ENCODE results near the gene MARCHF3. TPM values are rescaled to one million over a fixed set of nuclear protein-coding genes. Genes with fewer than 3 reads are reported as not detected.

The MARCHF3 gene
- total RNA-seq, 1 donor from 2014 or later, result 16.5 TPM

DNA sequence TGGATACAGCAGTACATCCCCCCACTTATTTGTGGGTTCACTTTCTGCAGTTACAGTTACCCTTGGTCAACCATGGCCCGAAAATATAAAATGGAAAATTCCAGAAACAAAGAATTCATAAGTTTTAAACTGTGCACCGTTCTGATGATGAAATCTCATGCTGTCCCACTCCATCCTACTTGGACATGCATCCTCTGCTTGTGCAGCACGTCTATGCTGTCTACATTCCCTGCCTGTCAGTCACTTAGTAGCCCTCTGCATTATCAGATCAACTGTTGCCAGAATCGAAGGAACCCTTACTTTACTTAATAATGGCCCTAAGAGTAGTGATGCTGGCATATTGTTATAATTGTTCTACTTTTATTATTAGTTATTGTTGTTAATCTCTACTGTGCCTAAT, 14.6 kb downstream of the MARCHF3 start:
- H2AFZ ChIP-seq (ENCODE audit: low read depth, low read length), result no peak overlapping the region
- TF ChIP-seq EZH2 (IDR thresholded peaks at IDR 0.05; ENCODE audit: insufficient read depth, low read length), result no peak
- no peak for TF ChIP-seq CTCF (IDR thresholded peaks at IDR 0.05; ENCODE audit: insufficient read depth, low read depth, low read length)
- no peaks in the 10 kb centered on the region for H3K27me3 ChIP-seq (ENCODE audit: insufficient read depth, low read length)
- H3K9me3 Mint-ChIP-seq (ENCODE audit: unreplicated experiment), result no peaks in the 10 kb centered on the region
- no peaks in the 10 kb centered on the region for H3K36me3 ChIP-seq (ENCODE audit: insufficient read depth, low read length)
- no peak overlapping the region for H3K4me3 ChIP-seq (ENCODE audit: insufficient read depth, low read depth, low read length)
- H4K20me1 ChIP-seq (ENCODE audit: insufficient read depth, low read length), result no peaks in the 10 kb centered on the region
- H3K27ac ChIP-seq (ENCODE audit: low read depth, low read length), result no peak overlapping the region
- no peaks in the 10 kb centered on the region for H3K79me2 ChIP-seq (ENCODE audit: insufficient read depth, low read length)
- no peak overlapping the region for H3K9ac ChIP-seq (ENCODE audit: low read length)
- no peaks in the 10 kb centered on the region for H3K9me3 ChIP-seq (ENCODE audit: insufficient read depth, low read depth, low read length)
- H3K36me3 Mint-ChIP-seq (ENCODE audit: low read depth, unreplicated experiment), result peaks cover 2% of the 10 kb centered on the region
- H3K4me1 Mint-ChIP-seq (ENCODE audit: low read depth, unreplicated experiment), result peaks cover 25% of the 10 kb centered on the region
- DNase-seq (ENCODE audit: low read depth) (no peak), FAIRE-seq (no peak)
- H3K4me1 ChIP-seq (ENCODE audit: insufficient read depth, low read length), result peaks cover 19% of the 10 kb centered on the region
- no peak overlapping the region for H3K4me2 ChIP-seq (ENCODE audit: low read length)
- H3K27ac Mint-ChIP-seq (ENCODE audit: unreplicated experiment), result no peak overlapping the region
- no peak overlapping the region for H3K4me3 Mint-ChIP-seq (ENCODE audit: unreplicated experiment)
- H3K27me3 Mint-ChIP-seq (ENCODE audit: low read depth, unreplicated experiment), result no peaks in the 10 kb centered on the region

DNA sequence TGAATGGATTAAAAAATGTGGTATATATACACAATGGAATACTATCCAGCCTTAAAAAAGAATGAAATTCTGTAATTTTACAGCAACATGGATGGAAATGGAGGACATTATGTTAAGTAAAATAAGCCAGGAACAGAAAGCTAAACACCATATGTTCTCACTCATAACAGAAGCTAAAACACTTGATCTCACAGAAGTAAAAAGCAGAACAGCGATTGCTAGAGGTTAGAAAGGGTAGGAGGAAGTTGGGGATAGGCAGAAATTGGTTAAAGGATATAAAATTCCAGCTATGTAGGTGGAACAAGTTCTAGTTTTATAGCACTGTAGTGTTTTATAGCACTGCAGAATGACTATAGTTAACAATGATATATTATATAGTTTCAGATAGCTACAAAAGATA, 15.8 kb downstream of the MARCHF3 start:
- H3K4me1 Mint-ChIP-seq (ENCODE audit: low read depth, unreplicated experiment), result peaks cover 27% of the 10 kb centered on the region
- H3K27me3 Mint-ChIP-seq (ENCODE audit: low read depth, unreplicated experiment), result no peaks in the 10 kb centered on the region
- FAIRE-seq (no peak), DNase-seq (ENCODE audit: low read depth) (no peak)
- H3K36me3 Mint-ChIP-seq (ENCODE audit: low read depth, unreplicated experiment), result peaks cover 2% of the 10 kb centered on the region
- Histone ChIP-seq H3K4me2 (ENCODE audit: low read length) (no peak overlapping the region), H3K27ac (ENCODE audit: low read depth, low read length) (no peak overlapping the region), H3K9ac (ENCODE audit: low read length) (no peak overlapping the region), H3K4me1 (ENCODE audit: insufficient read depth, low read length) (peaks cover 25% of the 10 kb centered on the region), H3K9me3 (ENCODE audit: insufficient read depth, low read depth, low read length) (no peaks in the 10 kb centered on the region), H3K79me2 (ENCODE audit: insufficient read depth, low read length) (no peaks in the 10 kb centered on the region), H3K4me3 (ENCODE audit: insufficient read depth, low read depth, low read length) (no peak overlapping the region), H3K27me3 (ENCODE audit: insufficient read depth, low read length) (no peaks in the 10 kb centered on the region), H4K20me1 (ENCODE audit: insufficient read depth, low read length) (no peaks in the 10 kb centered on the region), H2AFZ (ENCODE audit: low read depth, low read length) (no peak overlapping the region), H3K36me3 (ENCODE audit: insufficient read depth, low read length) (no peaks in the 10 kb centered on the region)
- H3K4me3 Mint-ChIP-seq (ENCODE audit: unreplicated experiment), result no peak overlapping the region
- H3K9me3 Mint-ChIP-seq (ENCODE audit: unreplicated experiment), result no peaks in the 10 kb centered on the region
- no peak overlapping the region for H3K27ac Mint-ChIP-seq (ENCODE audit: unreplicated experiment)
- TF ChIP-seq EZH2 (IDR thresholded peaks at IDR 0.05; ENCODE audit: insufficient read depth, low read length) (no peak), CTCF (IDR thresholded peaks at IDR 0.05; ENCODE audit: insufficient read depth, low read depth, low read length) (no peak)

DNA sequence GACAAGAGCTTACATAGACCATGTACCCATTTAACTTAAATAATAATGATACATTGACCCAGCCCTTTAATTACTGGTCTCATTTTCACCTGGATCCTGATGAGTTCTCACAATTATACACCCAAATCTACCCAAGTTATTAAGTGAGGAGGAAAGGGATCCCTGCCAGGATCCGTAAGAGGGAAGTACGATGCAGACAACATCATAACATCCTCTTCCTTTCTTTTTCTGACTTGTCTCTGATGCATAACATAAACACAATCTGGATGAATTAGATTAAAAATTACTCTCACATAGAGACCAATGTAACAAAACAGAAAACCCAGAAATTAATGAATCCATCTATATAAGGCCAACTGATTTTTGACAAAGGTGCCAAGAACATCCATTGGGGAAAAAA, 17.0 kb downstream of the MARCHF3 start:
- H3K4me2 ChIP-seq (ENCODE audit: low read length), result peak overlapping the region; percentile 64
- peaks cover 27% of the 10 kb centered on the region for H3K4me1 Mint-ChIP-seq (ENCODE audit: low read depth, unreplicated experiment)

More for the DNA sequence above, 17.0 kb downstream of the MARCHF3 start:
- H3K36me3 ChIP-seq (ENCODE audit: insufficient read depth, low read length), result no peaks in the 10 kb centered on the region
- peak overlapping the region; percentile 3 for H2AFZ ChIP-seq (ENCODE audit: low read depth, low read length)
- H3K4me1 ChIP-seq (ENCODE audit: insufficient read depth, low read length), result peaks cover 25% of the 10 kb centered on the region
- no peaks in the 10 kb centered on the region for H3K27me3 ChIP-seq (ENCODE audit: insufficient read depth, low read length)
- no peaks in the 10 kb centered on the region for H3K9me3 ChIP-seq (ENCODE audit: insufficient read depth, low read depth, low read length)
- no peaks in the 10 kb centered on the region for H3K9me3 Mint-ChIP-seq (ENCODE audit: unreplicated experiment)
- no peaks in the 10 kb centered on the region for H3K27me3 Mint-ChIP-seq (ENCODE audit: low read depth, unreplicated experiment)
- no peaks in the 10 kb centered on the region for H3K79me2 ChIP-seq (ENCODE audit: insufficient read depth, low read length)
- no peaks in the 10 kb centered on the region for H4K20me1 ChIP-seq (ENCODE audit: insufficient read depth, low read length)
- peaks cover 2% of the 10 kb centered on the region for H3K36me3 Mint-ChIP-seq (ENCODE audit: low read depth, unreplicated experiment)
- no peak for TF ChIP-seq CTCF (IDR thresholded peaks at IDR 0.05; ENCODE audit: insufficient read depth, low read depth, low read length)
- TF ChIP-seq EZH2 (IDR thresholded peaks at IDR 0.05; ENCODE audit: insufficient read depth, low read length), result no peak
- no peak overlapping the region for H3K9ac ChIP-seq (ENCODE audit: low read length)
- DNase-seq (ENCODE audit: low read depth), result no peak
- no peak for FAIRE-seq
- no peak overlapping the region for H3K4me3 ChIP-seq (ENCODE audit: insufficient read depth, low read depth, low read length)
- H3K27ac ChIP-seq (ENCODE audit: low read depth, low read length), result no peak overlapping the region
- no peak overlapping the region for H3K4me3 Mint-ChIP-seq (ENCODE audit: unreplicated experiment)
- peak overlapping the region; percentile 8 for H3K27ac Mint-ChIP-seq (ENCODE audit: unreplicated experiment)
